HFFc6 (cell line): Measurements from ENCODE around the gene PPP1R3A. TPM values are rescaled to one million over a fixed set of nuclear protein-coding genes. Genes with fewer than 3 reads are reported as not detected.

ENCODE experiments used
- DNase-seq: peaks from one replicate; pipeline ENCODE4 v3.0.0-alpha.2; 2018
- H3K27ac Mint-ChIP-seq: 2 replicates; pipeline ENCODE4 v1.8.0; 2020; ENCODE audit warnings: mild to moderate bottlenecking, mixed read lengths
- H3K27me3 Mint-ChIP-seq: 2 replicates; pipeline ENCODE4 v1.8.0; 2021; ENCODE audit warnings: mild to moderate bottlenecking, moderate library complexity, mixed read lengths; ENCODE audit not compliant: insufficient read depth
- H3K36me3 Mint-ChIP-seq: 2 replicates; pipeline ENCODE4 v1.8.0; 2021; ENCODE audit warnings: low read depth, mixed read lengths
- H3K4me1 Mint-ChIP-seq: 2 replicates; pipeline ENCODE4 v1.8.0; 2020; ENCODE audit warnings: low read depth, mixed read lengths
- H3K4me3 Mint-ChIP-seq: 2 replicates; pipeline ENCODE4 v1.8.0; 2020; ENCODE audit warnings: mild to moderate bottlenecking, moderate library complexity, mixed read lengths
- H3K9me3 Mint-ChIP-seq: 2 replicates; pipeline ENCODE4 v1.8.0; 2020; ENCODE audit warnings: mild to moderate bottlenecking, mixed read lengths
- total RNA-seq, 6 experiments: library from RNA; stranded (reverse); fragmentation: NEBNext Ultra II Directional; extraction: Animal tissue kit (Norgen Biotek cat#: 25700); gene quantifications; 2 replicates in 1 of 6; 3 replicates in 5 of 6; pipeline ENCODE4 v1.2.3, GENCODE V29; 2021
- TF ChIP-seq, protein P1 (sequence below): fragments of 200-600 bp; sonication (generic); IDR thresholded peaks from 2 replicates; pipeline ENCODE4 v1.5.0; 2021; ENCODE audit warnings: antibody characterized with exemption, mild to moderate bottlenecking

Gene PPP1R3A
- total RNA-seq, 6 experiments from 2014 or later = not detected

- TF ChIP-seq, protein P1, sequence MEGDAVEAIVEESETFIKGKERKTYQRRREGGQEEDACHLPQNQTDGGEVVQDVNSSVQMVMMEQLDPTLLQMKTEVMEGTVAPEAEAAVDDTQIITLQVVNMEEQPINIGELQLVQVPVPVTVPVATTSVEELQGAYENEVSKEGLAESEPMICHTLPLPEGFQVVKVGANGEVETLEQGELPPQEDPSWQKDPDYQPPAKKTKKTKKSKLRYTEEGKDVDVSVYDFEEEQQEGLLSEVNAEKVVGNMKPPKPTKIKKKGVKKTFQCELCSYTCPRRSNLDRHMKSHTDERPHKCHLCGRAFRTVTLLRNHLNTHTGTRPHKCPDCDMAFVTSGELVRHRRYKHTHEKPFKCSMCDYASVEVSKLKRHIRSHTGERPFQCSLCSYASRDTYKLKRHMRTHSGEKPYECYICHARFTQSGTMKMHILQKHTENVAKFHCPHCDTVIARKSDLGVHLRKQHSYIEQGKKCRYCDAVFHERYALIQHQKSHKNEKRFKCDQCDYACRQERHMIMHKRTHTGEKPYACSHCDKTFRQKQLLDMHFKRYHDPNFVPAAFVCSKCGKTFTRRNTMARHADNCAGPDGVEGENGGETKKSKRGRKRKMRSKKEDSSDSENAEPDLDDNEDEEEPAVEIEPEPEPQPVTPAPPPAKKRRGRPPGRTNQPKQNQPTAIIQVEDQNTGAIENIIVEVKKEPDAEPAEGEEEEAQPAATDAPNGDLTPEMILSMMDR = no peak
- DNase-seq = no peak
- H3K36me3 Mint-ChIP-seq = no peaks in the 10 kb centered on the region
- no peak overlapping the region for H3K27ac Mint-ChIP-seq
- H3K4me3 Mint-ChIP-seq = no peak overlapping the region
- no peaks in the 10 kb centered on the region for H3K27me3 Mint-ChIP-seq
- H3K9me3 Mint-ChIP-seq = peaks cover 42% of the 10 kb centered on the region
- no peaks in the 10 kb centered on the region for H3K4me1 Mint-ChIP-seq
Observed at GRCh38 chr7:113880559-113880958, 38.2 kb downstream of the PPP1R3A start.

GRCh38 chr7:113878394-113878992 lies 40.3 kb downstream of the PPP1R3A start:
- no peaks in the 10 kb centered on the region for H3K27me3 Mint-ChIP-seq
- TF ChIP-seq, protein P1 = no peak
- H3K4me1 Mint-ChIP-seq = no peaks in the 10 kb centered on the region
- H3K27ac Mint-ChIP-seq = no peak overlapping the region
- no peak overlapping the region for H3K4me3 Mint-ChIP-seq
- H3K36me3 Mint-ChIP-seq = no peaks in the 10 kb centered on the region
- H3K9me3 Mint-ChIP-seq = peaks cover 38% of the 10 kb centered on the region
- DNase-seq = no peak

DNA sequence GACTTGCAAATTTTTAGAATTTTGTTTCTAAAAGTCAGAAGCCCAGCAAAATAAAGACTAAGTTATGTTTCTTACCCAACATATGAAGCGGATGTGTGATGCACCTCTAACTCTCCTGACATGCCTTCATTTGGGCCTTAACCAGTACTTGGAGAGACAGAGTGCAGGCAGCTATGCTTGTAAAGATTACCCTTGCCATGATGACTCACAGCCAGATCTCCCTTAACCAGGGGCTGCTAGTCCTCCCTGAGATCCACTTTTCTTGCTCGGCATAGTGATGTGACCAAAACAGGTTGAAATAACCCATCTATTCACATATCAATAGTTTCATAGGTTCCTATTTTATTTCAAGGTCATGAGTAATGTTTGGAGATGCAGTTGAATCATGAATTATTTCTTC lies 43.6 kb downstream of the PPP1R3A start:
- Mint-ChIP-seq H3K27ac (no peak overlapping the region), H3K9me3 (peaks cover 34% of the 10 kb centered on the region), H3K36me3 (no peaks in the 10 kb centered on the region), H3K4me1 (no peaks in the 10 kb centered on the region), H3K4me3 (no peak overlapping the region), H3K27me3 (no peaks in the 10 kb centered on the region)
- DNase-seq = no peak
- TF ChIP-seq, protein P1 = no peak

DNA sequence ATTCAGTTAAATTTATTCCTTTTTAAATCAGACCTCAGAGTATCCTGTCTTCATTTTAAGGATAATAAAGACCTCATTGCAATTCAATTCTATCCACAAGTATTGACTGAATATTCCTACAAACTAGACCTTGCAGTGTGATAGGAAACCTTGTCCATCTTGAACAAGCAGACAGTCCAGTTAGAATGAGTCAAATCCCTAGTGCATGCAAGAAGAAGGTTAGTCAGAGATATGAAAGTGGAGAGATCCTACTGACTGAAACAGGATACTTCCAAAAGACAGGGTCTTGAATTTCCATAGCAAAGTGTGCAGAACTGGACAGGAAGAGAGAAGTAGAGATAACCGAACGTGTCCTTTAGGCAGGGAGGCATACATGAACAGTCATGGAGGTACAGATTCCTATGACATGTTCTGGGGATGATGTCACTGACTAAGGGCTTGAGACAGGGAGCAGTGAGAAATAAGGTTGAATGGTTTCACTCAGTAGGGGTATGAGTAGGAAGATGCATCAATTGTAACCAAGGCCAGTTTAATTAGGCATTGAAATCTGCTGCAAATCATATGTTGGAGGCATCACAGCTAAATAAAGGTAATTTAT lies 45.2 kb downstream of the PPP1R3A start:
- no peaks in the 10 kb centered on the region for H3K36me3 Mint-ChIP-seq
- H3K27me3 Mint-ChIP-seq = no peaks in the 10 kb centered on the region
- TF ChIP-seq, protein P1 = no peak
- no peak overlapping the region for H3K4me3 Mint-ChIP-seq
- DNase-seq = no peak
- H3K27ac Mint-ChIP-seq = no peak overlapping the region
- H3K4me1 Mint-ChIP-seq = no peaks in the 10 kb centered on the region
- peaks cover 23% of the 10 kb centered on the region for H3K9me3 Mint-ChIP-seq

DNA sequence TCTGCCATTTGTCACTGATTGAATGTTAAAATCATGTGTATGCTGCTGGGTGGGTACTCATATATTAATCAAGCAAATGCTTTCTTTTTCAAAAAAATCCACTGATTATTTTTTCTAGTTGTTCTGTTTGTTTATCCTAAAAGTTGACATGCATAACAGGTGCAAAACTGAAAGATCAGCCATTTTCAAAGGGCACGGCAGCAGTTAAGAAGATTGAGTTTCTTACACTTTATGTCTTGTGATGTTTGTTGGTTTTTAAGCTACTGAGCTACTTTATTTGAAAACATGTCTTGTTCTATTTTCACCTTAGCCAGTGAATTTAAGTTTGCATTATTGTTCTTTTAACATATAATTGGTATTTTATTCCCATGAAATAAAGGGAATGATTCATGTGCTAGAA lies 45.8 kb downstream of the PPP1R3A start:
- TF ChIP-seq, protein P1 = no peak
- H3K9me3 Mint-ChIP-seq = peaks cover 18% of the 10 kb centered on the region
- H3K27me3 Mint-ChIP-seq = no peaks in the 10 kb centered on the region
- no peaks in the 10 kb centered on the region for H3K4me1 Mint-ChIP-seq
- H3K36me3 Mint-ChIP-seq = no peaks in the 10 kb centered on the region
- DNase-seq = no peak
- no peak overlapping the region for H3K4me3 Mint-ChIP-seq
- H3K27ac Mint-ChIP-seq = no peak overlapping the region
